Measurements from ENCODE around the gene WWOX.

The WWOX gene

GRCh38 chr16:78161023-78161729 lies 61.7 kb downstream of the WWOX start:
- Histone ChIP-seq H3K36me3 (ENCODE audit: control insufficient read depth, insufficient read depth, low read length) (no peaks in the 10 kb centered on the region), H3K4me3 (replicated peaks; ENCODE audit: low read depth, low read length) (no peak overlapping the region), H3K27me3 (replicated peaks; ENCODE audit: control insufficient read depth, insufficient read depth, low read length) (no peaks in the 10 kb centered on the region)
- DNase-seq (ENCODE audit: extremely low read depth, insufficient read length) = no peak
- TF ChIP-seq CTCF (IDR thresholded peaks at IDR 0.05; ENCODE audit: insufficient read depth, low read length, poor library complexity, severe bottlenecking) = no peak

DNA sequence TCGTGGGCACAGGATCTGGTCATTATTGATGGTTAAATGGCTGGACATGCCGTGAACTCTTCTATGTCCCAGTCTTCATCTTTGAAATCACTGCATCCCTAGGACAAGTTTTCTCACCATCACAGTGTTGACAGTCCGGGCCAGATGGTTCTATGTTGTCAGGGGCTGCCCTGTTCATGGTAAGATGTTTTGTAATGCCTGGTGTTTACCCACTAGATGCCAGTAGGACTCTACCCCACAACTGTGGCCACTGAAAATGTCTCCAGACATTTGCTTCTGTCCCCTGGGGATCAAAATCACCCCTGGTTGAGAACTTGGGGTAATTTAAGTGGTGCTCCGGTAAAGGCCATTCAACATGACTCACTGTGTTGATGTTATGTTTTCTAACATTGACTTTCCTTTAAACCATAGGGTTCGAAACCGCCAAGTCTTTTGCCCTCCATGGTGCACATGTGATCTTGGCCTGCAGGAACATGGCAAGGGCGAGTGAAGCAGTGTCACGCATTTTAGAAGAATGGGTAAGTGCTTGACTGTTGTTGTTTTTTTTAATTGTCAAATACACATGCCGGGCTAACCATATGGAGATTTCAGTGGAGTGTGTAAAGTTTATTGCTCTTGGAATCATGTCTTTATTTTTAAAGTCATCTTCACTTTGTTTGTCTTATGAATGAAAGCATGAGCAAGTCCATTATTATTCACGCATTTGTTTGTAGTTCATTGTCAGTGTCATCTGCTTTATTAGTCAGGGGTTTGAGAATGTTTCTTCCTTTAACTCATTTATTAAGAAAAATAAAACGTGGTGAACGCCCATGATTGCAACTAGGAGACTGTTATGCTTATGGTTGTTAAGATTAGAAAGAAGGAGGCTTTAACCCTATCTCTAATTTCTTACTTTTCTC lies 64.6 kb downstream of the WWOX start:
- no peak for DNase-seq (ENCODE audit: extremely low read depth, insufficient read length)
- TF ChIP-seq CTCF (IDR thresholded peaks at IDR 0.05; ENCODE audit: insufficient read depth, low read length, poor library complexity, severe bottlenecking) = no peak
- Histone ChIP-seq H3K4me3 (replicated peaks; ENCODE audit: low read depth, low read length) (no peak overlapping the region), H3K27me3 (replicated peaks; ENCODE audit: control insufficient read depth, insufficient read depth, low read length) (no peaks in the 10 kb centered on the region), H3K36me3 (ENCODE audit: control insufficient read depth, insufficient read depth, low read length) (no peaks in the 10 kb centered on the region)

DNA sequence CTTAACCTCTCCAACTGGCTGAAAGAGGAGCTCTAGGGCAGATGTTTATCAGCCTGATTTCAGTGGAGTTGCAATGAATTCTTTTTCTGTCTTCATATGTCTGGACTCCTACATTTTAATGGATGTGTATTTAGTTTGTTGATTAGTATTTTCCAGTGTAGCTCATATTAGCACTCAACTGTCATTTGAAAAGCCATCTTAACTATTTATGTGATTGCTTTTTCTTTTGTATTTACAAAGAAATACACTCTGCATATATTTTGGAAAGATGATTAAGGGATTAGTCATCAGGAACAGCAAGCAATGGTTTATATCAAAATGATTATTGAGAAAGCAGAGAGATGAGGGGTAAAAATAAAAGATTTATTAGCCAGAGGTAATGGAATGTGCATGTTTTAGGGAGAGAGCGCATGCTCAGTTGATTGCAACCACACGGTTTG lies 71.1 kb downstream of the WWOX start:
- Histone ChIP-seq H3K36me3 (ENCODE audit: control insufficient read depth, insufficient read depth, low read length) (no peaks in the 10 kb centered on the region), H3K27me3 (replicated peaks; ENCODE audit: control insufficient read depth, insufficient read depth, low read length) (no peaks in the 10 kb centered on the region), H3K4me3 (replicated peaks; ENCODE audit: low read depth, low read length) (no peak overlapping the region)
- no peak for DNase-seq (ENCODE audit: extremely low read depth, insufficient read length)
- no peak for TF ChIP-seq CTCF (IDR thresholded peaks at IDR 0.05; ENCODE audit: insufficient read depth, low read length, poor library complexity, severe bottlenecking)

DNA sequence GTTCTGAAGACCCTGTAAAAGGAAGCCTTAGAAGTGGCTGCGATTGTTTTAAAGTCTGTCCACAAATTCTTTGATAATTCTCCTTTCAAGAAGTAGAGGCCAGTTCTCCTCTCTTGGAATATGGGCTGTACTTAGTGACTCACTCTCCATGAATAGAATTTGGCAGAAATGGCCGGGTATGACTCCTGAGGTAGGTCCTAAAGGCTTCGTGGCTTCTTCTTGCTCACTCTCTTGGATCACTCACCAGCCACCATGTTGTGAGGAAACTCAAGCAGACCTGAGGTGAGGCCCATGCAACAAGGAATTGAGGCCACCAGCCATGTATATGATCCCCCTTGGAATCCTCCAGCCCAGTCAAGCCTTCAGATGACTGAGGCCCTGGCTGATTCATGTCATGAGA lies 75.8 kb downstream of the WWOX start:
- H3K4me3 ChIP-seq (replicated peaks; ENCODE audit: low read depth, low read length) = no peak overlapping the region
- DNase-seq (ENCODE audit: extremely low read depth, insufficient read length) = no peak
- no peaks in the 10 kb centered on the region for H3K36me3 ChIP-seq (ENCODE audit: control insufficient read depth, insufficient read depth, low read length)
- H3K27me3 ChIP-seq (replicated peaks; ENCODE audit: control insufficient read depth, insufficient read depth, low read length) = no peaks in the 10 kb centered on the region
- no peak for TF ChIP-seq CTCF (IDR thresholded peaks at IDR 0.05; ENCODE audit: insufficient read depth, low read length, poor library complexity, severe bottlenecking)

DNA sequence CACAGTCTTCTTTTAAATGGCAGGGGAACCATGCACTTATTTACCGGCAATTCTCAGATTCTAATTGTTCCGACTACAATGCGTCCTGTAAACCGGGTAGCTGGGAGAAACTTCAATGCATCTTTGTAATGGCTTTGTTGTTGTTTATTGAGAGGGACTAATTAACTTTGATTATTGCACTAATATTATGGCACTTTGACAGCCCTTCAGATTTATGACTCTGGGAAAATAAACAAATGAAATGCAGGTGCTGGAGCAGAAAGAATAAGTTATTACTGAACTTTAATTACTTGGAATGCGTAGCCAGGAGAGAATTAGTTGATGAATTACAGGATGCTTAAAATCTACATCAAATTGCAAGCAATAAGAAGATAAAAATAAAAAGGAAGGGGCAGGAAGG lies 77.0 kb downstream of the WWOX start:
- no peak for TF ChIP-seq CTCF (IDR thresholded peaks at IDR 0.05; ENCODE audit: insufficient read depth, low read length, poor library complexity, severe bottlenecking)
- DNase-seq (ENCODE audit: extremely low read depth, insufficient read length) = no peak
- H3K27me3 ChIP-seq (replicated peaks; ENCODE audit: control insufficient read depth, insufficient read depth, low read length) = no peaks in the 10 kb centered on the region
- H3K4me3 ChIP-seq (replicated peaks; ENCODE audit: low read depth, low read length) = no peak overlapping the region
- H3K36me3 ChIP-seq (ENCODE audit: control insufficient read depth, insufficient read depth, low read length) = no peaks in the 10 kb centered on the region
